RWPE2 (cell line): ENCODE data around the gene PMM2.
A peak's percentile ranks its signal among the peaks of the same experiment; 100 is the strongest.

ENCODE experiments used
- ATAC-seq: fragments of 200-7000 bp; cut with Tn5 transposase; 3 replicates; pipeline ENCODE4 v1.9.1; 2021; ENCODE audit warnings: low read depth
- DNase-seq: peaks from one replicate; pipeline ENCODE4 v3.0.0-alpha.2; 2020; ENCODE audit warnings: low spot score
- H3K27ac ChIP-seq: fragments of 450-650 bp; 2 replicates; pipeline ENCODE4 v1.5.1; 2017; ENCODE audit warnings: mild to moderate bottlenecking; ENCODE audit not compliant: poor library complexity, severe bottlenecking
- H3K27me3 ChIP-seq: fragments of 250-450 bp; sonication (Bioruptor Pico); 2 replicates; pipeline ENCODE4 v1.5.1; 2021; ENCODE audit warnings: mild to moderate bottlenecking, moderate library complexity; ENCODE audit not compliant: insufficient read depth, poor library complexity, severe bottlenecking
- H3K36me3 ChIP-seq: fragments of 250-450 bp; sonication (Bioruptor Pico); 2 replicates; pipeline ENCODE4 v1.5.1; 2020; ENCODE audit warnings: low read depth, mild to moderate bottlenecking, moderate library complexity
- H3K4me1 ChIP-seq: fragments of 250-450 bp; sonication (Bioruptor Pico); 2 replicates; pipeline ENCODE4 v1.5.1; 2021; ENCODE audit warnings: mild to moderate bottlenecking, moderate library complexity; ENCODE audit not compliant: insufficient read depth, poor library complexity, severe bottlenecking
- H3K4me3 ChIP-seq: fragments of 250-450 bp; sonication (Bioruptor Pico); 2 replicates; pipeline ENCODE4 v1.5.1; 2021; ENCODE audit warnings: mild to moderate bottlenecking, moderate library complexity; ENCODE audit not compliant: severe bottlenecking
- H3K9me3 ChIP-seq: fragments of 250-450 bp; sonication (Bioruptor Pico); 2 replicates; pipeline ENCODE4 v1.5.1; 2021; ENCODE audit warnings: mild to moderate bottlenecking, moderate library complexity; ENCODE audit not compliant: severe bottlenecking
- TF ChIP-seq, protein P1 (sequence below): fragments of 450-650 bp; IDR thresholded peaks from one replicate; pipeline ENCODE4 v1.5.1; 2017; ENCODE audit warnings: mild to moderate bottlenecking, moderate library complexity; ENCODE audit not compliant: poor library complexity, severe bottlenecking

PMM2 gene

GRCh38 chr16:8812162-8812843, 14.7 kb downstream of the PMM2 start:
- H3K9me3 ChIP-seq: no peaks in the 10 kb centered on the region
- H3K27me3 ChIP-seq: no peaks in the 10 kb centered on the region
- H3K27ac ChIP-seq: peak overlapping the region; percentile 16
- ATAC-seq (peak; percentile 27; the same call in 1 of the 3 replicates), DNase-seq (no peak)
- peaks cover 100% of the 10 kb centered on the region for H3K36me3 ChIP-seq
- H3K4me1 ChIP-seq: peaks cover 5% of the 10 kb centered on the region
- no peak overlapping the region for H3K4me3 ChIP-seq
- TF ChIP-seq, protein P1, sequence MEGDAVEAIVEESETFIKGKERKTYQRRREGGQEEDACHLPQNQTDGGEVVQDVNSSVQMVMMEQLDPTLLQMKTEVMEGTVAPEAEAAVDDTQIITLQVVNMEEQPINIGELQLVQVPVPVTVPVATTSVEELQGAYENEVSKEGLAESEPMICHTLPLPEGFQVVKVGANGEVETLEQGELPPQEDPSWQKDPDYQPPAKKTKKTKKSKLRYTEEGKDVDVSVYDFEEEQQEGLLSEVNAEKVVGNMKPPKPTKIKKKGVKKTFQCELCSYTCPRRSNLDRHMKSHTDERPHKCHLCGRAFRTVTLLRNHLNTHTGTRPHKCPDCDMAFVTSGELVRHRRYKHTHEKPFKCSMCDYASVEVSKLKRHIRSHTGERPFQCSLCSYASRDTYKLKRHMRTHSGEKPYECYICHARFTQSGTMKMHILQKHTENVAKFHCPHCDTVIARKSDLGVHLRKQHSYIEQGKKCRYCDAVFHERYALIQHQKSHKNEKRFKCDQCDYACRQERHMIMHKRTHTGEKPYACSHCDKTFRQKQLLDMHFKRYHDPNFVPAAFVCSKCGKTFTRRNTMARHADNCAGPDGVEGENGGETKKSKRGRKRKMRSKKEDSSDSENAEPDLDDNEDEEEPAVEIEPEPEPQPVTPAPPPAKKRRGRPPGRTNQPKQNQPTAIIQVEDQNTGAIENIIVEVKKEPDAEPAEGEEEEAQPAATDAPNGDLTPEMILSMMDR: no peak

GRCh38 chr16:8814095-8814806, 16.6 kb downstream of the PMM2 start:
- H3K4me1 ChIP-seq: peaks cover 5% of the 10 kb centered on the region
- no peak overlapping the region for H3K4me3 ChIP-seq
- DNase-seq (no peak), ATAC-seq (no peak)
- H3K36me3 ChIP-seq: peaks cover 99% of the 10 kb centered on the region
- TF ChIP-seq, protein P1: no peak
- no peaks in the 10 kb centered on the region for H3K9me3 ChIP-seq
- no peak overlapping the region for H3K27ac ChIP-seq
- no peaks in the 10 kb centered on the region for H3K27me3 ChIP-seq

- Histone ChIP-seq H3K4me1 (no peaks in the 10 kb centered on the region), H3K36me3 (peaks cover 97% of the 10 kb centered on the region), H3K9me3 (no peaks in the 10 kb centered on the region), H3K4me3 (no peak overlapping the region), H3K27me3 (no peaks in the 10 kb centered on the region), H3K27ac (no peak overlapping the region)
- ATAC-seq (no peak), DNase-seq (no peak)
- TF ChIP-seq, protein P1: no peak
Measured at GRCh38 chr16:8816967-8817655, 19.5 kb downstream of the PMM2 start.

GRCh38 chr16:8818504-8819270, 21.0 kb downstream of the PMM2 start:
- no peak overlapping the region for H3K4me3 ChIP-seq
- ATAC-seq (no peak), DNase-seq (no peak)
- H3K36me3 ChIP-seq: peaks cover 90% of the 10 kb centered on the region
- no peaks in the 10 kb centered on the region for H3K4me1 ChIP-seq
- no peaks in the 10 kb centered on the region for H3K9me3 ChIP-seq
- H3K27me3 ChIP-seq: no peaks in the 10 kb centered on the region
- TF ChIP-seq, protein P1: no peak
- H3K27ac ChIP-seq: no peak overlapping the region
